ENCODE data around the gene MRAS.
"Not testable (repeated sequence)": the region's sequence is repeated elsewhere in the genome, so short reads cannot be mapped to it uniquely, and the experiment has no call there.

MRAS gene

DNA sequence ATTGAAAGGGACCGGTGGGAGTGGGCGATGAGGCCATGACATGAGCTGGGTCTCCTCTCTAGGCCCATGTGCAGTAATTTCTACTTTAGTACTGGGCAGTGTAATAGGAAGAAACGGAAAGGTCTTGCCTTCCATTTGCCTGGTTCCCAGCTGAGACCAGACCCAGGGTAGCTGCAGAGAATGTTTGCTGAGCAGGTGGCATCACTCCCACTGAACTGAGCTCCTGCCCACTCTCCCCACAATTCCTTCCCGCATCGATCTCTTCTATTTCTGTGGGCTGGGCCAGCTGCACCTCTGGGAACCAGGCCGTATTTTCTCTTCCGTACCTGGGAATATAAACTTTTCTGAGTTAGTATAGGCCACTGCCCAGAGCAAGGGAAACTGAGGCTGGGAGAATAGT is 101.8 kb downstream of the MRAS start:
- no peaks in the 10 kb centered on the region for H3K4me1 ChIP-seq (ENCODE audit: control insufficient read depth in 1 of 2, insufficient read depth in 1 of 2, low read depth in 1 of 2, low read length in 1 of 2)
- TF ChIP-seq, protein P1, sequence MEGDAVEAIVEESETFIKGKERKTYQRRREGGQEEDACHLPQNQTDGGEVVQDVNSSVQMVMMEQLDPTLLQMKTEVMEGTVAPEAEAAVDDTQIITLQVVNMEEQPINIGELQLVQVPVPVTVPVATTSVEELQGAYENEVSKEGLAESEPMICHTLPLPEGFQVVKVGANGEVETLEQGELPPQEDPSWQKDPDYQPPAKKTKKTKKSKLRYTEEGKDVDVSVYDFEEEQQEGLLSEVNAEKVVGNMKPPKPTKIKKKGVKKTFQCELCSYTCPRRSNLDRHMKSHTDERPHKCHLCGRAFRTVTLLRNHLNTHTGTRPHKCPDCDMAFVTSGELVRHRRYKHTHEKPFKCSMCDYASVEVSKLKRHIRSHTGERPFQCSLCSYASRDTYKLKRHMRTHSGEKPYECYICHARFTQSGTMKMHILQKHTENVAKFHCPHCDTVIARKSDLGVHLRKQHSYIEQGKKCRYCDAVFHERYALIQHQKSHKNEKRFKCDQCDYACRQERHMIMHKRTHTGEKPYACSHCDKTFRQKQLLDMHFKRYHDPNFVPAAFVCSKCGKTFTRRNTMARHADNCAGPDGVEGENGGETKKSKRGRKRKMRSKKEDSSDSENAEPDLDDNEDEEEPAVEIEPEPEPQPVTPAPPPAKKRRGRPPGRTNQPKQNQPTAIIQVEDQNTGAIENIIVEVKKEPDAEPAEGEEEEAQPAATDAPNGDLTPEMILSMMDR (IDR thresholded peaks at IDR 0.05) = no peak
- no peaks in the 10 kb centered on the region for H3K36me3 ChIP-seq
- no peaks in the 10 kb centered on the region for H3K9me3 ChIP-seq
- H3K4me3 ChIP-seq (ENCODE audit: low read depth in 1 of 2, low read length in 1 of 2) = no peak overlapping the region
- H3K27me3 ChIP-seq = peaks cover 5% of the 10 kb centered on the region
- no peak overlapping the region for H3K27ac ChIP-seq

DNA sequence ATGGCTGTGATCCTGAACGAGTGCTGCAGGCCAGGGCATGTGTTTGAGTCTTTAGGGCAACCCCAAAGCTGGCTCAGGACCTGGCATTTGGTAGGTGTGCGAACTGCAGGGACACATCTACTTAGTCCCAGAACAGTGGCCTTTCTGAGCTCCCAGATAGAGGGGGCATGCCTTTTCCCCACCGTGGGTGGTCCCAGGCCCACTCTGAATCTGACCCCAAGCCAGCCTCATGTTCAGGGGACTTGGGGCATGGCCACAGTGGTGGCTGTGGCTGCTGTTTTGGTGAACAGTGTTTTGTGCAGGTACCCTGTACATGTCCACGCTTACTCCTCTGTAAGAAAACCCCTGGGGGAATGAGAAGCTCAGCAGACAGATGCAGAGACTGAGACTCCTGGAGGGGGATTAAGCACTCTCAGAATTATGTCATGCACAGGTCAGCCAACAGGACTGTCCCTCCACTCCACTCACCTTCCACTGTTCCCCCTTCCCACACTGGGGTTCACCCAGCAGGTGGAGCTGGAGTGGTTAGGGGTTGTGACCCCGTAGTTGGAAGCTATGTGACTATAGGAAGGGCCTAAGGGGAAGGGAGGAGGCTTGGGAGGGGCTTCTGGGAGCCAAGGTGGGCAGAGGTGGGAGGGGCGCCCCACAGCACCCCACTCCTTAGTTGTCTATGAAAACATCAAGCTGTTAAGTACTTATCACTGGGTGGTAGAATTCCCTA is 102.5 kb downstream of the MRAS start:
- H3K36me3 ChIP-seq = no peaks in the 10 kb centered on the region
- no peaks in the 10 kb centered on the region for H3K4me1 ChIP-seq (ENCODE audit: control insufficient read depth in 1 of 2, insufficient read depth in 1 of 2, low read depth in 1 of 2, low read length in 1 of 2)
- no peaks in the 10 kb centered on the region for H3K27me3 ChIP-seq
- TF ChIP-seq, protein P1 (IDR thresholded peaks at IDR 0.05) = no peak
- no peak overlapping the region for H3K27ac ChIP-seq
- H3K4me3 ChIP-seq (ENCODE audit: low read depth in 1 of 2, low read length in 1 of 2) = no peak overlapping the region
- H3K9me3 ChIP-seq = no peaks in the 10 kb centered on the region

- H3K36me3 ChIP-seq = no peaks in the 10 kb centered on the region
- H3K27ac ChIP-seq = no peak overlapping the region
- H3K9me3 ChIP-seq = no peaks in the 10 kb centered on the region
- H3K27me3 ChIP-seq = no peaks in the 10 kb centered on the region
- TF ChIP-seq, protein P1 (IDR thresholded peaks at IDR 0.05) = no peak
- no peak overlapping the region for H3K4me3 ChIP-seq (ENCODE audit: low read depth in 1 of 2, low read length in 1 of 2)
- no peaks in the 10 kb centered on the region for H3K4me1 ChIP-seq (ENCODE audit: control insufficient read depth in 1 of 2, insufficient read depth in 1 of 2, low read depth in 1 of 2, low read length in 1 of 2)
These were observed 103.3 kb downstream of the MRAS start for GRCh38 chr3:138451595-138452162.

GRCh38 chr3:138452436-138452835 is 104.1 kb downstream of the MRAS start:
- TF ChIP-seq, protein P1 (IDR thresholded peaks at IDR 0.05) = no peak
- Histone ChIP-seq H3K27ac (no peak overlapping the region), H3K9me3 (no peaks in the 10 kb centered on the region), H3K4me1 (ENCODE audit: control insufficient read depth in 1 of 2, insufficient read depth in 1 of 2, low read depth in 1 of 2, low read length in 1 of 2) (no peaks in the 10 kb centered on the region), H3K4me3 (ENCODE audit: low read depth in 1 of 2, low read length in 1 of 2) (no peak overlapping the region), H3K36me3 (no peaks in the 10 kb centered on the region), H3K27me3 (no peaks in the 10 kb centered on the region)

DNA sequence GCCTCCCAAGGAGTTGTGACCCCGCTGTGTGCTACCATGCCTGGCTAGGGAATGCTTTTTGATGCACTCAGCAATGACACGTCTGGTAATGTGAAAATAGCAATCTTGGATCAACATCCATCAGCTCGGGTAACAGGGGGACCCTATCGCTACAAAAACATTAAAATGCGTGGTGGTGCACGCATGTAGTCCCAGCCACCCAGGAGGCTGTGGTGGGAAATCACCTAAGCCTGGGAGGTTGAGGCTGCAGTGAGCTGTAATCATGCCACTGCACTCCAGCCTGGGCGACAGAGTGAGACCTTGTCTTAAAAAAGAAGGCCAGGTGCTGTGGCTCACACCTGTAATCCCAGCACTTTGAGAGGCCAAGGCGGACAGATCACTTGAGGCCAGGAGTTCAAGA is 105.6 kb downstream of the MRAS start:
- H3K4me3 ChIP-seq (ENCODE audit: low read depth in 1 of 2, low read length in 1 of 2); H3K4me1 ChIP-seq (ENCODE audit: control insufficient read depth in 1 of 2, insufficient read depth in 1 of 2, low read depth in 1 of 2, low read length in 1 of 2); H3K27me3 ChIP-seq; H3K36me3 ChIP-seq; H3K9me3 ChIP-seq; H3K27ac ChIP-seq: not testable (repeated sequence)
